Astrocyte of the cerebellum (primary cell): ENCODE measurements around the gene C2CD2.

Experiments used
- DNase-seq: peaks from one replicate; pipeline ENCODE4 v3.0.0-alpha.2; 2011; ENCODE audit warnings: low read depth
- H3K4me3 ChIP-seq: 2 replicates; pipeline ENCODE4 v1.5.1; 2011; ENCODE audit warnings: mild to moderate bottlenecking, low read depth, low read length, moderate library complexity
- CTCF ChIP-seq: IDR thresholded peaks from 2 replicates; pipeline ENCODE4 v1.5.1; 2012; ENCODE audit warnings: low read length, low read depth, moderate library complexity, mild to moderate bottlenecking; ENCODE audit errors: missing control alignments
- in situ Hi-C: cut with HindIII; loops from 2 replicates; pipeline ENCODE4 v1.10.0; 2017; ENCODE audit warnings: low sequenced_read_pairs

C2CD2 gene

GRCh38 chr21:41918561-41919358, 35.1 kb downstream of the C2CD2 start:
- no peak overlapping the region for H3K4me3 ChIP-seq
- TF ChIP-seq CTCF = no peak
- DNase-seq = no peak
- in situ Hi-C loops = no loop called here

DNA sequence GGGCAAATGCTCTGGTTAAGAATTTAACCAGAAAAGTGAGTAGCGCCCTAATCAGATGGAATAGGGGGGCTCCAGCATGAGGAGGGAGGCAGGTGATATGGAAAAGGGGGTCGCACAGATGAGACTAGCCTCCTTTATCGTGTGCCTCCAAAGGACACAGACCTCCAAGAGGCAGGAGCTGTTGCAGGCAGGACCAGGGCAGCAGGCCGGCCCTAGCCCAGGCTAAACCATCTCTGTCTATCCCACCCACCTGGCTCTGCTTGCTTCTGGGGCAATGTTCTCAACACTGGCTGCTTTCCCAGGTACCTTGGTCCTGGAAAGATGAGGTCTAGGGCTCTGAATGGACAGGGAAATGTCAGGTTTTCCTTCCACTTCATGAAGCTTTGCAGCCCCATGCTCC, 36.3 kb downstream of the C2CD2 start:
- no peak overlapping the region for H3K4me3 ChIP-seq
- in situ Hi-C loops = no loop called here
- DNase-seq = no peak
- no peak for TF ChIP-seq CTCF

GRCh38 chr21:41916888-41917433, 36.9 kb downstream of the C2CD2 start:
- no peak for TF ChIP-seq CTCF
- H3K4me3 ChIP-seq = no peak overlapping the region
- DNase-seq = no peak
- in situ Hi-C loops = no loop called here

- in situ Hi-C loops = no loop called here
- no peak for TF ChIP-seq CTCF
- H3K4me3 ChIP-seq = no peak overlapping the region
- DNase-seq = no peak
These were observed 38.9 kb downstream of the C2CD2 start for GRCh38 chr21:41914965-41915364.

DNA sequence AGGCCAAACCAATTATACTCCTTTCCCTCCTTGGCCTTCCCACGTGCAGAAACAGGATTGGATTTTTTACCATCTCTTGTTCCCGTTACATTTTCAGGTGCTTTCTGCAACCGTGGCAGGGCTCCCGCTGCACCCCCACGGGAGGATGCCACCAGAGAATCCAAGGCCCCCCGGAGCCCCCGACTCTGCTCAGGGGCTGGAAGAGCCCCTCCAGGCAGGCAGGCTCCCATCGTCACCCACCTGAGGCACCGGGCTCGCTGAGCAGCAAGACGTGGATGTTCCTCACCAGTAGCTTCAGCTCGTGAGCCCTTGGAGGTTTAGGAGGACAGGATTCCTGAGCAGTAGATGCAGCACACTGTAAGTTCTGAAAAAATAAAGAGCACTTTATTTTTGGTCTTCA, 39.5 kb downstream of the C2CD2 start:
- no peak for TF ChIP-seq CTCF
- in situ Hi-C loops = no loop called here
- H3K4me3 ChIP-seq = no peak overlapping the region
- DNase-seq = no peak

DNA sequence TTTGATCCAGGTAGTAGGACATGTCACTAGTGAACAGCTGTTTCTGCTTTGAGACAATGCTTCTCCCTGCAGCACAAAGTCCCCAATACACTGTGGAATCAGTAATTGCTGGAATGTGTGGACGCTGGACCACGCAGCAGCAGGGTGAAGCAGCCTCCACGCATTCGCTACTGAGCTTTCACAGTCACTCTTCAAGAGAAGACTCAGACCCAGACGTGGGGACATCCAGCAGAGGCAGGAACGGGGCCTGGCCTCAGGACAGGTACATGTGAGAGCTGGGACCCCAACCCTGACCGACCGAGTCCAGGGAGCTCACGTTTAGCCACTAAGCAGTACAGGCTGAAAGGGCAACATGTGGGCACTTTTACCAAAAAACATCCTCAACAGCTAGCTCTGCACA, 40.6 kb downstream of the C2CD2 start:
- H3K4me3 ChIP-seq = no peak overlapping the region
- no peak for DNase-seq
- no peak for TF ChIP-seq CTCF
- in situ Hi-C loops = no loop called here
